Panc1 (cell line): ENCODE results near the gene UNC13C. TPM values are rescaled to one million over a fixed set of nuclear protein-coding genes. Genes with fewer than 3 reads are reported as not detected.

Experiments
- ATAC-seq: fragments of 200-7000 bp; cut with Tn5 transposase; 2 replicates; pipeline ENCODE4 v1.9.1; 2020; ENCODE audit warnings: mild to moderate bottlenecking, moderate library complexity
- BruUV-seq: library from RNA; stranded (reverse); fragments of 400-500 nt; replicated peaks from 2 replicates; lab custom pipeline; 2021; lab: Mats Ljungman, UMichigan
- CTCF ChIA-PET: fragments of 300-600 bp; sonication (Branson Sonifier 250); formaldehyde crosslinking; loops from one replicate; lab custom pipeline; 2022; ENCODE audit warnings: antibody characterized with exemption; lab: Charles Lee
- POLR2A ChIA-PET: fragments of 300-600 bp; sonication (Branson Sonifier 250); formaldehyde crosslinking; loops from one replicate; lab custom pipeline; 2022; ENCODE audit warnings: antibody characterized with exemption; lab: Charles Lee
- DNase-seq: peaks from one replicate; pipeline ENCODE4 v3.0.0-alpha.2; 2010; ENCODE audit warnings: low read depth, low spot score
- H3K27ac ChIP-seq: 2 replicates; pipeline ENCODE4 v1.5.1; 2011; ENCODE audit warnings: mild to moderate bottlenecking, low read length, inconsistent platforms
- H3K27me3 ChIP-seq: fragments of 200-500 bp; sonication (Bioruptor generic); 2 replicates; pipeline ENCODE4 v1.6.0; 2014; ENCODE audit warnings: low read length, inconsistent platforms; ENCODE audit not compliant: control insufficient read depth, insufficient read depth
- H3K36me3 ChIP-seq: fragments of 200-500 bp; sonication (Bioruptor generic); 2 replicates; pipeline ENCODE4 v1.5.1; 2014; ENCODE audit warnings: inconsistent platforms, mild to moderate bottlenecking, low read length, moderate library complexity; ENCODE audit not compliant: control insufficient read depth, insufficient read depth
- H3K4me1 ChIP-seq: 2 replicates; pipeline ENCODE4 v1.5.1; 2011; ENCODE audit warnings: inconsistent platforms, mild to moderate bottlenecking, low read length, moderate library complexity; ENCODE audit not compliant: control insufficient read depth, insufficient read depth
- H3K4me3 ChIP-seq, 2 experiments: 2 replicates each; pipeline ENCODE4 v1.5.1; 2011 to 2012; ENCODE audit warnings: low read depth in 2 of 2, low read length in 2 of 2, mild to moderate bottlenecking in 2 of 2, inconsistent platforms in 1 of 2, moderate library complexity in 1 of 2
- H3K9me3 ChIP-seq: fragments of 200-500 bp; sonication (Bioruptor generic); 2 replicates; pipeline ENCODE4 v1.5.1; 2014; ENCODE audit warnings: low read depth, mild to moderate bottlenecking, inconsistent platforms, low read length, moderate library complexity; ENCODE audit not compliant: control insufficient read depth, insufficient read depth
- CTCF ChIP-seq: fragments of 450-650 bp; IDR thresholded peaks from 2 replicates; pipeline ENCODE4 v1.5.1; 2017; ENCODE audit warnings: mild to moderate bottlenecking
- POLR2AphosphoS5 ChIP-seq: IDR thresholded peaks from 2 replicates; pipeline ENCODE4 v1.6.1; 2012; ENCODE audit warnings: mild to moderate bottlenecking, low read depth, low read length, moderate library complexity
- REST ChIP-seq, 2 experiments: IDR thresholded peaks; 2 replicates each; pipeline ENCODE4 v1.6.1; 2011 to 2012; ENCODE audit warnings: low read depth in 2 of 2, control low read depth in 1 of 2, low read length in 1 of 2, mild to moderate bottlenecking in 1 of 2, moderate library complexity in 1 of 2; ENCODE audit not compliant: insufficient read depth in 1 of 2
- SIN3A ChIP-seq: IDR thresholded peaks from 2 replicates; pipeline ENCODE4 v1.6.1; 2012; ENCODE audit warnings: low read depth, mild to moderate bottlenecking, low read length, moderate library complexity, borderline replicate concordance; ENCODE audit not compliant: insufficient read depth
- TCF7L2 ChIP-seq: IDR thresholded peaks from 2 replicates; pipeline ENCODE4 v1.6.1; 2011; ENCODE audit warnings: mild to moderate bottlenecking, low read depth, low read length, inconsistent platforms
- in situ Hi-C: cut with HindIII; loops from 2 replicates; pipeline ENCODE4 v1.10.0; 2016; ENCODE audit warnings: low sequenced_read_pairs, low pct_unique_long_range_greater_than_20kb
- intact Hi-C: fragments of 100-400 bp; cut with micrococcal nuclease; formaldehyde crosslinking; loops from one replicate; pipeline ENCODE4 v1.10.0; 2022; ENCODE audit not compliant: unreplicated experiment
- total RNA-seq: library from RNA; stranded (reverse); gene quantifications from one replicate; pipeline ENCODE4 v1.2.1, GENCODE V29; 2021; ENCODE audit not compliant: unreplicated experiment

The UNC13C gene
- total RNA-seq, 1 experiment from 2014 or later: not detected

- no peak overlapping the region for H3K4me3 ChIP-seq
- H3K36me3 ChIP-seq: no peaks in the 10 kb centered on the region
- in situ Hi-C loops (no loop called here), intact Hi-C loops (no loop called here)
- H3K4me1 ChIP-seq: no peaks in the 10 kb centered on the region
- POLR2A ChIA-PET: no interaction called here
- TF ChIP-seq CTCF: no peak
- no peak for TF ChIP-seq SIN3A
- TF ChIP-seq POLR2AphosphoS5: no peak
- no peak for TF ChIP-seq TCF7L2
- TF ChIP-seq REST (IDR thresholded peaks at IDR 0.05; ENCODE audit: insufficient read depth in 1 of 2, low read depth in 2 of 2, low read length in 1 of 2): no peak
- ATAC-seq (no peak), DNase-seq (no peak)
- H3K27me3 ChIP-seq: no peaks in the 10 kb centered on the region
- BruUV-seq: no TSS peak
- H3K27ac ChIP-seq: no peak overlapping the region
- CTCF ChIA-PET: no interaction called here
- no peaks in the 10 kb centered on the region for H3K9me3 ChIP-seq
Measured at GRCh38 chr15:54099010-54099409, 120.8 kb downstream of the UNC13C start.

GRCh38 chr15:54101664-54102270 lies 123.5 kb downstream of the UNC13C start:
- Histone ChIP-seq H3K36me3 (no peaks in the 10 kb centered on the region), H3K27ac (no peak overlapping the region), H3K4me1 (no peaks in the 10 kb centered on the region), H3K27me3 (no peaks in the 10 kb centered on the region), H3K9me3 (no peaks in the 10 kb centered on the region), H3K4me3 (no peak overlapping the region)
- POLR2A ChIA-PET: no interaction called here
- intact Hi-C loops: no loop called here
- ATAC-seq: no peak
- in situ Hi-C loops: no loop called here
- no TSS peak for BruUV-seq
- TF ChIP-seq SIN3A (no peak), REST (IDR thresholded peaks at IDR 0.05; ENCODE audit: insufficient read depth in 1 of 2, low read depth in 2 of 2, low read length in 1 of 2) (no peak), POLR2AphosphoS5 (no peak), TCF7L2 (no peak), CTCF (no peak)
- DNase-seq: no peak
- CTCF ChIA-PET: no interaction called here
